Measurements from ENCODE around the gene MAP3K10. TPM values are rescaled to one million over a fixed set of nuclear protein-coding genes. Genes with fewer than 3 reads are reported as not detected.

Gene MAP3K10
- total and polyA plus RNA-seq, 9 of the 15 experiments (the other 6 are each of a cell fraction or from before 2014, with no cell fraction given): 0.01 to 8.0 (median 2.7) TPM; not detected in 1

Other genes starting within 250 kb of the MAP3K10 start
Only the 7 nearest of the 12 such genes appear.
- 3.9 and 8.8 TPM in 2 replicates for gene ZNF780B, start 135.2 kb upstream of the MAP3K10 start, total RNA-seq (2014; rRNA removed)
- gene ZNF780B, start 135.2 kb upstream of the MAP3K10 start, total RNA-seq (2014; rRNA removed; fragmentation: Illumina TruSeq; extraction: Trizol): 18.4 and 19.4 TPM in 2 replicates
- 7.8 and 9.7 TPM in 2 replicates for gene ZNF780B, start 135.2 kb upstream of the MAP3K10 start, total RNA-seq (2015; rRNA removed; fragmentation: Illumina TruSeq; extraction: Trizol)
- gene ZNF780B, start 135.2 kb upstream of the MAP3K10 start, total RNA-seq (2021): 10.9 and 11.2 TPM in 2 replicates
- 4.4 and 6.0 TPM in 2 replicates for gene ZNF780B, start 135.2 kb upstream of the MAP3K10 start, polyA plus RNA-seq (2011; rRNA removed)
- 10.5 and 10.9 TPM in 2 replicates for gene ZNF780B, start 135.2 kb upstream of the MAP3K10 start, polyA plus RNA-seq (2014; fragmentation: Illumina TruSeq; extraction: Trizol)
- 1 to 10 TPM; 3.9 to 4.0 TPM for gene ZNF780B, start 135.2 kb upstream of the MAP3K10 start, polyA plus RNA-seq (2014; fragmentation: Nextera tagmentation; extraction: Ambion mirVana)
- gene ZNF780B, start 135.2 kb upstream of the MAP3K10 start, polyA plus RNA-seq (2014; rRNA removed): 6.5 and 9.5 TPM in 2 replicates
- 11.7 and 23.1 TPM in 2 replicates for gene ZNF780A, start 100.5 kb upstream of the MAP3K10 start, total RNA-seq (2014; rRNA removed)
- 32.5 and 49.4 TPM in 2 replicates for gene ZNF780A, start 100.5 kb upstream of the MAP3K10 start, total RNA-seq (2014; rRNA removed; fragmentation: Illumina TruSeq; extraction: Trizol)
- 18.1 and 19.8 TPM in 2 replicates for gene ZNF780A, start 100.5 kb upstream of the MAP3K10 start, total RNA-seq (2015; rRNA removed; fragmentation: Illumina TruSeq; extraction: Trizol)
- gene ZNF780A, start 100.5 kb upstream of the MAP3K10 start, total RNA-seq (2021): 19.8 and 21.3 TPM in 2 replicates
- 16.5 and 25.5 TPM in 2 replicates for gene ZNF780A, start 100.5 kb upstream of the MAP3K10 start, polyA plus RNA-seq (2011; rRNA removed)
- gene ZNF780A, start 100.5 kb upstream of the MAP3K10 start, polyA plus RNA-seq (2014; fragmentation: Illumina TruSeq; extraction: Trizol): 25.8 and 30.5 TPM in 2 replicates
- gene ZNF780A, start 100.5 kb upstream of the MAP3K10 start, polyA plus RNA-seq (2014; fragmentation: Nextera tagmentation; extraction: Ambion mirVana): 10 to 100 TPM; 35.5 to 36.1 TPM
- gene ZNF780A, start 100.5 kb upstream of the MAP3K10 start, polyA plus RNA-seq (2014; rRNA removed): 26.0 and 32.6 TPM in 2 replicates
- gene TTC9B, start 27.0 kb downstream of the MAP3K10 start, total RNA-seq (2014; rRNA removed): not detected in 2 replicates
- not detected in 2 replicates for gene TTC9B, start 27.0 kb downstream of the MAP3K10 start, total RNA-seq (2014; rRNA removed; fragmentation: Illumina TruSeq; extraction: Trizol)
- not detected in 2 replicates for gene TTC9B, start 27.0 kb downstream of the MAP3K10 start, total RNA-seq (2015; rRNA removed; fragmentation: Illumina TruSeq; extraction: Trizol)
- not detected in 2 replicates for gene TTC9B, start 27.0 kb downstream of the MAP3K10 start, total RNA-seq (2021)
- 0.03 and 0.14 TPM in 2 replicates for gene TTC9B, start 27.0 kb downstream of the MAP3K10 start, polyA plus RNA-seq (2011; rRNA removed)
- not detected in 2 replicates for gene TTC9B, start 27.0 kb downstream of the MAP3K10 start, polyA plus RNA-seq (2014; fragmentation: Illumina TruSeq; extraction: Trizol)
- under 1 TPM in 1 of 2 experiments, not detected in 1; 0.06 TPM for gene TTC9B, start 27.0 kb downstream of the MAP3K10 start, polyA plus RNA-seq (2014; fragmentation: Nextera tagmentation; extraction: Ambion mirVana)
- gene TTC9B, start 27.0 kb downstream of the MAP3K10 start, polyA plus RNA-seq (2014; rRNA removed): not detected in 2 replicates
- 0.08 TPM in 1 of 2 replicates, not detected in the other for gene CCNP, start 35.3 kb downstream of the MAP3K10 start, total RNA-seq (2014; rRNA removed)
- not detected in 2 replicates for gene CCNP, start 35.3 kb downstream of the MAP3K10 start, total RNA-seq (2014; rRNA removed; fragmentation: Illumina TruSeq; extraction: Trizol)
- not detected in 2 replicates for gene CCNP, start 35.3 kb downstream of the MAP3K10 start, total RNA-seq (2015; rRNA removed; fragmentation: Illumina TruSeq; extraction: Trizol)
- not detected in 2 replicates for gene CCNP, start 35.3 kb downstream of the MAP3K10 start, total RNA-seq (2021)
- gene CCNP, start 35.3 kb downstream of the MAP3K10 start, polyA plus RNA-seq (2011; rRNA removed): 0.04 TPM in 1 of 2 replicates, not detected in the other
- not detected in 2 replicates for gene CCNP, start 35.3 kb downstream of the MAP3K10 start, polyA plus RNA-seq (2014; fragmentation: Illumina TruSeq; extraction: Trizol)
- gene CCNP, start 35.3 kb downstream of the MAP3K10 start, polyA plus RNA-seq (2014; fragmentation: Nextera tagmentation; extraction: Ambion mirVana): not detected
- 0.19 and 0.32 TPM in 2 replicates for gene CCNP, start 35.3 kb downstream of the MAP3K10 start, polyA plus RNA-seq (2014; rRNA removed)
- 61.1 and 83.7 TPM in 2 replicates for gene AKT2, start 93.9 kb downstream of the MAP3K10 start, total RNA-seq (2014; rRNA removed)
- 44.7 and 55.7 TPM in 2 replicates for gene AKT2, start 93.9 kb downstream of the MAP3K10 start, total RNA-seq (2014; rRNA removed; fragmentation: Illumina TruSeq; extraction: Trizol)
- gene AKT2, start 93.9 kb downstream of the MAP3K10 start, total RNA-seq (2015; rRNA removed; fragmentation: Illumina TruSeq; extraction: Trizol): 67.4 and 67.7 TPM in 2 replicates
- gene AKT2, start 93.9 kb downstream of the MAP3K10 start, total RNA-seq (2021): 120 and 127 TPM in 2 replicates
- gene AKT2, start 93.9 kb downstream of the MAP3K10 start, polyA plus RNA-seq (2011; rRNA removed): 90.8 and 133 TPM in 2 replicates
- 108 and 132 TPM in 2 replicates for gene AKT2, start 93.9 kb downstream of the MAP3K10 start, polyA plus RNA-seq (2014; fragmentation: Illumina TruSeq; extraction: Trizol)
- gene AKT2, start 93.9 kb downstream of the MAP3K10 start, polyA plus RNA-seq (2014; fragmentation: Nextera tagmentation; extraction: Ambion mirVana): 1 to 10 TPM; 1.1 TPM
- 85.4 and 108 TPM in 2 replicates for gene AKT2, start 93.9 kb downstream of the MAP3K10 start, polyA plus RNA-seq (2014; rRNA removed)
- gene C19orf47, start 157.0 kb downstream of the MAP3K10 start, total RNA-seq (2014; rRNA removed): 15.8 and 18.7 TPM in 2 replicates
- 3.3 and 4.0 TPM in 2 replicates for gene C19orf47, start 157.0 kb downstream of the MAP3K10 start, total RNA-seq (2014; rRNA removed; fragmentation: Illumina TruSeq; extraction: Trizol)
- 9.6 and 11.0 TPM in 2 replicates for gene C19orf47, start 157.0 kb downstream of the MAP3K10 start, total RNA-seq (2015; rRNA removed; fragmentation: Illumina TruSeq; extraction: Trizol)
- 26.1 and 27.3 TPM in 2 replicates for gene C19orf47, start 157.0 kb downstream of the MAP3K10 start, total RNA-seq (2021)
- gene C19orf47, start 157.0 kb downstream of the MAP3K10 start, polyA plus RNA-seq (2011; rRNA removed): 21.6 and 24.9 TPM in 2 replicates
- 15.2 and 18.3 TPM in 2 replicates for gene C19orf47, start 157.0 kb downstream of the MAP3K10 start, polyA plus RNA-seq (2014; fragmentation: Illumina TruSeq; extraction: Trizol)
- gene C19orf47, start 157.0 kb downstream of the MAP3K10 start, polyA plus RNA-seq (2014; fragmentation: Nextera tagmentation; extraction: Ambion mirVana): under 1 TPM; 0.08 to 0.66 TPM
- 14.7 and 20.5 TPM in 2 replicates for gene C19orf47, start 157.0 kb downstream of the MAP3K10 start, polyA plus RNA-seq (2014; rRNA removed)
- gene PLD3, start 157.3 kb downstream of the MAP3K10 start, total RNA-seq (2014; rRNA removed): 112 and 167 TPM in 2 replicates
- gene PLD3, start 157.3 kb downstream of the MAP3K10 start, total RNA-seq (2014; rRNA removed; fragmentation: Illumina TruSeq; extraction: Trizol): 25.6 and 32.7 TPM in 2 replicates
- gene PLD3, start 157.3 kb downstream of the MAP3K10 start, total RNA-seq (2015; rRNA removed; fragmentation: Illumina TruSeq; extraction: Trizol): 63.5 and 72.9 TPM in 2 replicates
- 121 and 128 TPM in 2 replicates for gene PLD3, start 157.3 kb downstream of the MAP3K10 start, total RNA-seq (2021)
- gene PLD3, start 157.3 kb downstream of the MAP3K10 start, polyA plus RNA-seq (2011; rRNA removed): 72.7 and 167 TPM in 2 replicates
- 79.3 and 129 TPM in 2 replicates for gene PLD3, start 157.3 kb downstream of the MAP3K10 start, polyA plus RNA-seq (2014; fragmentation: Illumina TruSeq; extraction: Trizol)
- 1 to 10 TPM; 2.3 to 5.8 TPM for gene PLD3, start 157.3 kb downstream of the MAP3K10 start, polyA plus RNA-seq (2014; fragmentation: Nextera tagmentation; extraction: Ambion mirVana)
- gene PLD3, start 157.3 kb downstream of the MAP3K10 start, polyA plus RNA-seq (2014; rRNA removed): 81.6 and 91.2 TPM in 2 replicates

Data from K562 (cell line).